Hepatocyte (in vitro differentiated cells): ENCODE results near the gene SIX1. TPM values are rescaled to one million over a fixed set of nuclear protein-coding genes. Genes with fewer than 3 reads are reported as not detected.

ENCODE experiments used
- DNase-seq: peaks from one replicate; pipeline ENCODE4 v3.0.0-alpha.2; 2016; ENCODE audit warnings: low spot score
- H2AFZ ChIP-seq: fragments of 200-600 bp; sonication (generic); 2 replicates; pipeline ENCODE4 v1.6.0; 2016; ENCODE audit warnings: antibody characterized with exemption, mild to moderate bottlenecking
- H3K27ac ChIP-seq: fragments of 200-600 bp; sonication (generic); 2 replicates; pipeline ENCODE4 v1.5.1; 2016; ENCODE audit warnings: mild to moderate bottlenecking
- H3K27me3 ChIP-seq: fragments of 200-600 bp; sonication (generic); 2 replicates; pipeline ENCODE4 v1.6.1; 2016
- H3K36me3 ChIP-seq: fragments of 200-600 bp; sonication (generic); replicated peaks from 2 replicates; pipeline ENCODE4 v1.5.1; 2016; ENCODE audit warnings: low read depth; ENCODE audit not compliant: insufficient read depth
- H3K4me1 ChIP-seq: fragments of 200-600 bp; sonication (generic); 2 replicates; pipeline ENCODE4 v1.5.1; 2016; ENCODE audit warnings: mild to moderate bottlenecking, moderate library complexity; ENCODE audit not compliant: insufficient read depth
- H3K4me2 ChIP-seq: fragments of 200-600 bp; sonication (generic); 2 replicates; pipeline ENCODE4 v1.6.0; 2016
- H3K4me3 ChIP-seq: fragments of 200-600 bp; sonication (generic); 2 replicates; pipeline ENCODE4 v1.5.1; 2016; ENCODE audit warnings: mild to moderate bottlenecking
- H3K79me2 ChIP-seq: fragments of 200-600 bp; sonication (generic); 2 replicates; pipeline ENCODE4 v1.6.0; 2017; ENCODE audit warnings: mild to moderate bottlenecking
- H3K9me2 ChIP-seq: fragments of 200-600 bp; sonication (generic); replicated peaks from 2 replicates; pipeline ENCODE4 v1.6.0; 2017; ENCODE audit warnings: mild to moderate bottlenecking; ENCODE audit not compliant: insufficient read depth
- H3K9me3 ChIP-seq: fragments of 200-600 bp; sonication (generic); 2 replicates; pipeline ENCODE4 v1.5.1; 2016; ENCODE audit warnings: low read depth, mild to moderate bottlenecking
- H4K20me1 ChIP-seq: fragments of 200-600 bp; sonication (generic); 2 replicates; pipeline ENCODE4 v1.6.0; 2016; ENCODE audit warnings: mild to moderate bottlenecking; ENCODE audit not compliant: insufficient read depth, poor library complexity, severe bottlenecking
- EZH2 ChIP-seq: fragments of 200-600 bp; sonication (generic); IDR thresholded peaks from 2 replicates; pipeline ENCODE4 v1.6.1; 2016; ENCODE audit warnings: antibody characterized with exemption, mild to moderate bottlenecking, borderline replicate concordance
- EZH2phosphoT487 ChIP-seq: fragments of 200-600 bp; sonication (generic); IDR thresholded peaks from one replicate; pipeline ENCODE4 v1.6.1; 2018; ENCODE audit warnings: antibody characterized with exemption, mild to moderate bottlenecking, low read depth, moderate library complexity; ENCODE audit not compliant: unreplicated experiment, severe bottlenecking
- WGBS: methylation state at CpG from one replicate; pipeline ENCODE4 v1.1.6; 2016; ENCODE audit warnings: low lambda C conversion rate; ENCODE audit errors: missing lambda C conversion rate; 5-methylcytosine and 5-hydroxymethylcytosine counted together
- polyA plus RNA-seq: library from polyadenylated mRNA; unstranded; fragments of >200 nt; fragmentation: Nextera tagmentation; extraction: Ambion mirVana; gene quantifications from 2 replicates; pipeline ENCODE4 v1.2.1, GENCODE V29; 2016
- total RNA-seq: library from RNA; depleted of rRNA; stranded (reverse); fragments of >200 nt; gene quantifications from 2 replicates; pipeline ENCODE4 v1.2.3, GENCODE V29; 2014
- TF ChIP-seq, protein P1 (sequence below): fragments of 200-600 bp; sonication (generic); IDR thresholded peaks from 2 replicates; pipeline ENCODE4 v1.5.1; 2016; ENCODE audit warnings: antibody characterized with exemption, mild to moderate bottlenecking; ENCODE audit not compliant: poor library complexity

Gene SIX1
- total and polyA plus RNA-seq, 2 experiments from 2014 or later = 5.9 to 6.3 TPM

DNA sequence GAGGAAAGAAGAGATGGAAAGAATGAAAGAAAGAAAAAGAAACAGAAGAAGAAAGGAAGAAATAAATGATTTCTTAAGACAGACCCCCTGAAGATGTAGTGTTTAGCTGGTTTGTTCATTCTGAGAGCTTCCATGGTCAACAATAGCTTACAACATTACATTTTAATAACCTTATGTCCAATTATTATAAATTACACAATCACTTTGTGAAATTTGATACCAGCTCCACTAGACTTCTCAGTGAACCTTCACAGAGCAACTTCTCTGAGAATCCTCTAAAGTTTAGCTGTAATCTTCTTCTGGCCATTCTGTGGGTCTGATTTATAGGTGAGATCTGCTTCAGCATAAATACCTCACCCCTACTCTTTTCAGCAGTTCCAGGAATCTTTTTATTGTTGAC lies 27.9 kb downstream of the SIX1 start:
- DNase-seq = no peak
- Histone ChIP-seq H3K4me1 (peaks cover under 1% of the 10 kb centered on the region), H3K27ac (no peak overlapping the region)

DNA sequence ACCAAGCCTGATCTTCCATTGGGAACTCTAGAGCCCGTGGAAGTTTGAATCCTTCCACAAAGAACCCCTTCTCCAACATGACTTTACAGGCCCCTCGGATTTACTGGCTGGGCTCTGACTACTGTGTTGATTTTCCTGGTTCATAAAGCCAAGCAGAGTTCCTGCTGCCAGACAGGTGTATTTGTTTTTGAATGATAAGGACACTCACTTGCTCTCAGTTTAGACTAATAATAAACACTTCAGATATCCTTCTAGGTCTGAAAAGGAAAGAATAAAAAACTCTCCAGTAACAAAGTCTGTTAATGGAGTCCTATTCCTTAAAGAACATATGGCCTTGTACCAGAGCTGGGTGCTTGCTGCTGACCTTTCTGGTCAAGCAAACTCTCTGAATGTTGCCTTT lies 31.0 kb downstream of the SIX1 start:
- Histone ChIP-seq H3K4me2 (peak overlapping the region; percentile 2), H3K9me3 (no peaks in the 10 kb centered on the region), H2AFZ (no peak overlapping the region), H3K79me2 (no peaks in the 10 kb centered on the region), H3K36me3 (no peaks in the 10 kb centered on the region), H3K4me3 (no peak overlapping the region), H3K27ac (peak overlapping the region; percentile 85), H3K4me1 (peaks cover 7% of the 10 kb centered on the region), H3K9me2 (no peaks in the 10 kb centered on the region), H4K20me1 (no peaks in the 10 kb centered on the region), H3K27me3 (no peaks in the 10 kb centered on the region)
- peak; percentile 8 for DNase-seq
- 45% methylated on average over 2 of the region's 2 CpGs for WGBS
- TF ChIP-seq EZH2 (no peak), EZH2phosphoT487 (no peak)
- TF ChIP-seq, protein P1, sequence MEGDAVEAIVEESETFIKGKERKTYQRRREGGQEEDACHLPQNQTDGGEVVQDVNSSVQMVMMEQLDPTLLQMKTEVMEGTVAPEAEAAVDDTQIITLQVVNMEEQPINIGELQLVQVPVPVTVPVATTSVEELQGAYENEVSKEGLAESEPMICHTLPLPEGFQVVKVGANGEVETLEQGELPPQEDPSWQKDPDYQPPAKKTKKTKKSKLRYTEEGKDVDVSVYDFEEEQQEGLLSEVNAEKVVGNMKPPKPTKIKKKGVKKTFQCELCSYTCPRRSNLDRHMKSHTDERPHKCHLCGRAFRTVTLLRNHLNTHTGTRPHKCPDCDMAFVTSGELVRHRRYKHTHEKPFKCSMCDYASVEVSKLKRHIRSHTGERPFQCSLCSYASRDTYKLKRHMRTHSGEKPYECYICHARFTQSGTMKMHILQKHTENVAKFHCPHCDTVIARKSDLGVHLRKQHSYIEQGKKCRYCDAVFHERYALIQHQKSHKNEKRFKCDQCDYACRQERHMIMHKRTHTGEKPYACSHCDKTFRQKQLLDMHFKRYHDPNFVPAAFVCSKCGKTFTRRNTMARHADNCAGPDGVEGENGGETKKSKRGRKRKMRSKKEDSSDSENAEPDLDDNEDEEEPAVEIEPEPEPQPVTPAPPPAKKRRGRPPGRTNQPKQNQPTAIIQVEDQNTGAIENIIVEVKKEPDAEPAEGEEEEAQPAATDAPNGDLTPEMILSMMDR = no peak

More for the DNA sequence above, 27.9 kb downstream of the SIX1 start:
- H2AFZ ChIP-seq = no peak overlapping the region
- no peaks in the 10 kb centered on the region for H3K79me2 ChIP-seq
- no peaks in the 10 kb centered on the region for H3K9me2 ChIP-seq
- H3K9me3 ChIP-seq = no peaks in the 10 kb centered on the region
- no peak overlapping the region for H3K4me3 ChIP-seq
- no peak overlapping the region for H3K4me2 ChIP-seq
- TF ChIP-seq EZH2 (no peak), EZH2phosphoT487 (no peak)
- TF ChIP-seq, protein P1 = no peak
- no peaks in the 10 kb centered on the region for H3K27me3 ChIP-seq
- no peaks in the 10 kb centered on the region for H3K36me3 ChIP-seq
- H4K20me1 ChIP-seq = no peaks in the 10 kb centered on the region

DNA sequence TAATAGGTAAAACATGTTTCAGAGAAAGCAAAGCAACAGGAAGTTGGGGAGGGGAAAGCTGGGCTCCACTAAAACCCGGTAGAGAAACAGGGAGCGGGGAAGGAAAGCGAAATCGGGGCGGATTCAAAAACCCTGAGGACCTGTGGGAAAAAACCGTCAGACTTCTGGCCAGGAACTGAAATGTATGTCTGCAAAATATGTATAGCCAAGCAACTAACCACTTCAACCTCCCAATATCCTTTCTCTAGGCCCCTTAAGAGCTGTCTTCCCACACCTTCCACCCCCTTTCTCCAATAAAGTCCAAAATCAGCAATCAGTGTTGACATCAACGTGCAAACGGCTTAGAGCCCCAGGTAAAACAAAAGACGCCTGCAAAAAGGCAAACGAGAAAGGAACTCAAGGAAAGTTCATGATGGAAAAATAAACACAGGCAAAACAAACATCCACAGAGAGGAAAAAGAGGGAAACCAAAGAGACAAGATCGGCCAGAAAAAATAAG lies 32.8 kb downstream of the SIX1 start:
- TF ChIP-seq, protein P1 = no peak
- TF ChIP-seq EZH2 = no peak
- TF ChIP-seq EZH2phosphoT487 = no peak
- H3K9me2 ChIP-seq = no peaks in the 10 kb centered on the region
- H3K4me1 ChIP-seq = peaks cover 7% of the 10 kb centered on the region
- H3K4me3 ChIP-seq = no peak overlapping the region
- no peaks in the 10 kb centered on the region for H3K9me3 ChIP-seq
- peak overlapping the region; percentile 85 for H3K27ac ChIP-seq
- no peaks in the 10 kb centered on the region for H3K36me3 ChIP-seq
- H3K79me2 ChIP-seq = no peaks in the 10 kb centered on the region
- WGBS = 24% methylated on average over 11 of the region's 11 CpGs
- H4K20me1 ChIP-seq = no peaks in the 10 kb centered on the region
- peak overlapping the region; percentile 43 for H2AFZ ChIP-seq
- peak; percentile 14 for DNase-seq
- H3K4me2 ChIP-seq = peak overlapping the region; percentile 63
- H3K27me3 ChIP-seq = no peaks in the 10 kb centered on the region

DNA sequence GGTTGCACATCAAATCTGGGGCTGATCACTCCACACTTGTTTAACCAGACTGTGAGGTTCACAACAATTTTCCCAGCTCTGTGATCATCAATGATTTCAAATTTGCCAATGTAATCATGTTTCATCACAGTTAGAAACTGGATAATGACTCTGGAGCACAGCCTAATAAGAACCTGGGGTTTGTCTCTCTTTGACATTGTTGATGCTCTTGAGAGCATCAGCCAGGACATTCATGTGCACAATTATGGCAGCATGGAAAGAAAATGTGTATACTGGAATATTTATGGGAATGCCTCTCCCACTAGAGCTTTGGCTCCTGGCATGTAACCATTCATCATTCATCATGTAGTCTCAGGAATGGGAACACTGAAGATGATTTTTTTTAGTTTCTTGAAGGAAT lies 47.0 kb downstream of the SIX1 start:
- Histone ChIP-seq H3K27ac (no peak overlapping the region), H2AFZ (no peak overlapping the region), H3K36me3 (no peaks in the 10 kb centered on the region), H3K4me3 (no peak overlapping the region), H3K9me2 (no peaks in the 10 kb centered on the region), H3K4me1 (no peaks in the 10 kb centered on the region), H3K79me2 (no peaks in the 10 kb centered on the region), H3K9me3 (no peaks in the 10 kb centered on the region), H3K4me2 (no peak overlapping the region), H3K27me3 (no peaks in the 10 kb centered on the region), H4K20me1 (no peaks in the 10 kb centered on the region)
- no peak for DNase-seq
- TF ChIP-seq, protein P1 = no peak
- no peak for TF ChIP-seq EZH2
- no peak for TF ChIP-seq EZH2phosphoT487
